Vagina (tissue), 2 donors: ENCODE results near the gene OXER1. TPM values are rescaled to one million over a fixed set of nuclear protein-coding genes. Genes with fewer than 3 reads are reported as not detected.

ENCODE experiments used
- DNase-seq, 2 donors: peaks; one replicate each; pipeline ENCODE4 v3.0.0-alpha.2; 2017; ENCODE audit errors: extremely low spot score in 2 of 2
- H3K27ac ChIP-seq: fragments of 200-600 bp; sonication (generic); one replicate; pipeline ENCODE4 v1.5.1; 2019
- H3K27me3 ChIP-seq: fragments of 200-600 bp; sonication (generic); one replicate; pipeline ENCODE4 v1.5.1; 2019
- H3K36me3 ChIP-seq, 2 donors: fragments of 200-600 bp; sonication (generic); one replicate each; pipeline ENCODE4 v1.5.1; 2017 to 2019
- H3K4me1 ChIP-seq: fragments of 200-600 bp; sonication (generic); one replicate; pipeline ENCODE4 v1.5.1; 2019
- H3K4me3 ChIP-seq, 2 donors: fragments of 200-600 bp; sonication (generic); 1 replicate in 1 of 2; 2 replicates in 1 of 2; pipeline ENCODE4 v1.5.1; 2016 to 2019
- H3K9me3 ChIP-seq: fragments of 200-600 bp; sonication (generic); one replicate; pipeline ENCODE4 v1.5.1; 2019
- POLR2A ChIP-seq, 2 donors: fragments of 450-650 bp; IDR thresholded peaks; one replicate each; pipeline ENCODE4 v1.6.1; 2017; ENCODE audit warnings: antibody characterized with exemption in 2 of 2, mild to moderate bottlenecking in 2 of 2, moderate library complexity in 2 of 2
- POLR2AphosphoS5 ChIP-seq, 2 donors: sonication (generic); formaldehyde crosslinking; IDR thresholded peaks; one replicate each; pipeline ENCODE4 v1.9.0; 2017; ENCODE audit warnings: antibody characterized with exemption in 2 of 2, mild to moderate bottlenecking in 2 of 2, low read depth in 1 of 2; ENCODE audit not compliant: insufficient read depth in 1 of 2
- intact Hi-C: fragments of 100-400 bp; cut with DNase I; formaldehyde crosslinking; loops from one replicate; pipeline ENCODE4 v1.15.1; 2023
- total RNA-seq: library from RNA; depleted of rRNA; stranded (reverse); fragments of >200 nt; gene quantifications from one replicate; pipeline ENCODE4 v1.2.3, GENCODE V29; 2016
- TF ChIP-seq, protein P1 (sequence below), 3 experiments: fragments of 450-650 bp in 2 of 3; fragments of 200-600 bp in 1 of 3; sonication (generic) in 1 of 3; IDR thresholded peaks; one replicate each; pipeline ENCODE4 v1.5.1; 2017 to 2019; ENCODE audit warnings: antibody characterized with exemption in 3 of 3, mild to moderate bottlenecking in 2 of 3, moderate library complexity in 2 of 3

Gene OXER1
- total RNA-seq, 1 donor from 2014 or later = 1.2 TPM

- no peak for DNase-seq
- intact Hi-C loops = no loop called here
- Histone ChIP-seq H3K4me1 (no peaks in the 10 kb centered on the region), H3K27me3 (no peaks in the 10 kb centered on the region), H3K36me3 (no peaks in the 10 kb centered on the region), H3K9me3 (no peaks in the 10 kb centered on the region), H3K27ac (no peak overlapping the region), H3K4me3 (no peak overlapping the region)
- TF ChIP-seq, protein P1, sequence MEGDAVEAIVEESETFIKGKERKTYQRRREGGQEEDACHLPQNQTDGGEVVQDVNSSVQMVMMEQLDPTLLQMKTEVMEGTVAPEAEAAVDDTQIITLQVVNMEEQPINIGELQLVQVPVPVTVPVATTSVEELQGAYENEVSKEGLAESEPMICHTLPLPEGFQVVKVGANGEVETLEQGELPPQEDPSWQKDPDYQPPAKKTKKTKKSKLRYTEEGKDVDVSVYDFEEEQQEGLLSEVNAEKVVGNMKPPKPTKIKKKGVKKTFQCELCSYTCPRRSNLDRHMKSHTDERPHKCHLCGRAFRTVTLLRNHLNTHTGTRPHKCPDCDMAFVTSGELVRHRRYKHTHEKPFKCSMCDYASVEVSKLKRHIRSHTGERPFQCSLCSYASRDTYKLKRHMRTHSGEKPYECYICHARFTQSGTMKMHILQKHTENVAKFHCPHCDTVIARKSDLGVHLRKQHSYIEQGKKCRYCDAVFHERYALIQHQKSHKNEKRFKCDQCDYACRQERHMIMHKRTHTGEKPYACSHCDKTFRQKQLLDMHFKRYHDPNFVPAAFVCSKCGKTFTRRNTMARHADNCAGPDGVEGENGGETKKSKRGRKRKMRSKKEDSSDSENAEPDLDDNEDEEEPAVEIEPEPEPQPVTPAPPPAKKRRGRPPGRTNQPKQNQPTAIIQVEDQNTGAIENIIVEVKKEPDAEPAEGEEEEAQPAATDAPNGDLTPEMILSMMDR (IDR thresholded peaks at IDR 0.05) = no peak
- no peak for TF ChIP-seq POLR2AphosphoS5 (IDR thresholded peaks at IDR 0.05; ENCODE audit: insufficient read depth in 1 of 2, low read depth in 1 of 2)
- TF ChIP-seq POLR2A (IDR thresholded peaks at IDR 0.05) = no peak
Observed at GRCh38 chr2:42723465-42723864, 40.5 kb downstream of the OXER1 start.

GRCh38 chr2:42722320-42723190 is 41.4 kb downstream of the OXER1 start:
- intact Hi-C loops = no loop called here
- TF ChIP-seq POLR2AphosphoS5 (IDR thresholded peaks at IDR 0.05; ENCODE audit: insufficient read depth in 1 of 2, low read depth in 1 of 2) (no peak), POLR2A (IDR thresholded peaks at IDR 0.05) (no peak)
- TF ChIP-seq, protein P1 (IDR thresholded peaks at IDR 0.05) = no peak
- no peaks in the 10 kb centered on the region for H3K4me1 ChIP-seq
- H3K4me3 ChIP-seq = no peak overlapping the region
- H3K36me3 ChIP-seq = no peaks in the 10 kb centered on the region
- H3K27ac ChIP-seq = peak overlapping the region; percentile 20
- no peak for DNase-seq
- no peaks in the 10 kb centered on the region for H3K9me3 ChIP-seq
- no peaks in the 10 kb centered on the region for H3K27me3 ChIP-seq

GRCh38 chr2:42721898-42722297 is 42.0 kb downstream of the OXER1 start:
- Histone ChIP-seq H3K27ac (no peak overlapping the region), H3K36me3 (no peaks in the 10 kb centered on the region), H3K27me3 (no peaks in the 10 kb centered on the region), H3K4me3 (no peak overlapping the region), H3K4me1 (no peaks in the 10 kb centered on the region), H3K9me3 (no peaks in the 10 kb centered on the region)
- no peak for DNase-seq
- intact Hi-C loops = no loop called here
- TF ChIP-seq, protein P1 (IDR thresholded peaks at IDR 0.05) = no peak

GRCh38 chr2:42714686-42715085 is 49.2 kb downstream of the OXER1 start:
- Histone ChIP-seq H3K9me3 (no peaks in the 10 kb centered on the region), H3K27me3 (no peaks in the 10 kb centered on the region), H3K36me3 (no peaks in the 10 kb centered on the region), H3K4me3 (no peak overlapping the region), H3K27ac (no peak overlapping the region), H3K4me1 (no peaks in the 10 kb centered on the region)
- no peak for DNase-seq
- intact Hi-C loops = no loop called here
- TF ChIP-seq POLR2A (IDR thresholded peaks at IDR 0.05) (no peak), POLR2AphosphoS5 (IDR thresholded peaks at IDR 0.05; ENCODE audit: insufficient read depth in 1 of 2, low read depth in 1 of 2) (no peak)
- TF ChIP-seq, protein P1 (IDR thresholded peaks at IDR 0.05) = no peak

GRCh38 chr2:42713920-42714319 is 50.0 kb downstream of the OXER1 start:
- Histone ChIP-seq H3K27me3 (no peaks in the 10 kb centered on the region), H3K4me1 (no peaks in the 10 kb centered on the region), H3K27ac (no peak overlapping the region), H3K36me3 (peaks cover 0 to 8% of the 10 kb centered on the region in 2 donors), H3K9me3 (no peaks in the 10 kb centered on the region), H3K4me3 (no peak overlapping the region)
- TF ChIP-seq, protein P1 (IDR thresholded peaks at IDR 0.05) = no peak
- TF ChIP-seq POLR2A (IDR thresholded peaks at IDR 0.05) (no peak), POLR2AphosphoS5 (IDR thresholded peaks at IDR 0.05; ENCODE audit: insufficient read depth in 1 of 2, low read depth in 1 of 2) (no peak)
- intact Hi-C loops = no loop called here
- no peak for DNase-seq
